Measurements from ENCODE around the gene PXN. TPM values are rescaled to one million over a fixed set of nuclear protein-coding genes. Genes with fewer than 3 reads are reported as not detected.
"Not testable (repeated sequence)": the region's sequence is repeated elsewhere in the genome, so short reads cannot be mapped to it uniquely, and the experiment has no call there.

The PXN gene
- total RNA-seq, 1 donor from 2014 or later = 98.8 TPM

DNA sequence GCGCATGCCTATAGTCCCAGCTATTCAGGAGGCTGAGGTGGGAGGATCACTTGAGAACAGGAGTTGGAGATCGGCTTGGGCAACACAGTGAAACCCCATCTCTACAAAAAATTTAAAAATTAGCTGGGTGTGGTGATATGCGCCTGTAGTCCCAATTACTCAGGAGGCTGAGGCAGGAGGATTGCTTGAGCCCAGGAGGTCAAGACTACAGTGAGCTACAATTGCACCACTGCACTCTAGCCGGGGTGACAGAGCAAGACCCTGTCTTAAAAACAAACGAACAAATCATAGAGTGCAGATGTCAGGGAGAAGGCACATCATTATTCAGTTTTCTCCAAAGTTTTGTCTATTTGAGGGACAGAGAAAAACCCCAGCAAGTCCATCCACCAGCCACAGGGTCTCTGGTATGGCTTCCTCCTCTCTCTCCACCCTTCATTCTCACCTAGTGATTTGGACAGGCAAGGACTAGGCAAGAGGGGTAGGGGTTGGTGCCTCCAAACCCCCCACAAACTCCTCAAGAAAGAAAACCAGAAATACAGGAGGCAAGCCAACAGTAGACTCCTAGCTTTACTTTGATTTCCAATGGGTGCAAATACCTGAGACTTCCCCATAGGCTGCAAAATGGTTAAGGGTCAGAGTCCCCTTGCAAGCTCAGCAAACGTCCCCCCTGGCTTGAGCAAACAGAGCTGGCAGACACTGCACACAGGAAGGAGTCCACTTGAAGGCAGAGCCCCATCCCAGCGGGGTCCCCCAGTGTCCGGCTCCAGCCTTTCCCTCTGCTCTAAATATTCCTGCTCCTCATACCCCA is 38.1 kb downstream of the PXN start:
- DNase-seq (ENCODE audit: low read depth) = no peak

DNA sequence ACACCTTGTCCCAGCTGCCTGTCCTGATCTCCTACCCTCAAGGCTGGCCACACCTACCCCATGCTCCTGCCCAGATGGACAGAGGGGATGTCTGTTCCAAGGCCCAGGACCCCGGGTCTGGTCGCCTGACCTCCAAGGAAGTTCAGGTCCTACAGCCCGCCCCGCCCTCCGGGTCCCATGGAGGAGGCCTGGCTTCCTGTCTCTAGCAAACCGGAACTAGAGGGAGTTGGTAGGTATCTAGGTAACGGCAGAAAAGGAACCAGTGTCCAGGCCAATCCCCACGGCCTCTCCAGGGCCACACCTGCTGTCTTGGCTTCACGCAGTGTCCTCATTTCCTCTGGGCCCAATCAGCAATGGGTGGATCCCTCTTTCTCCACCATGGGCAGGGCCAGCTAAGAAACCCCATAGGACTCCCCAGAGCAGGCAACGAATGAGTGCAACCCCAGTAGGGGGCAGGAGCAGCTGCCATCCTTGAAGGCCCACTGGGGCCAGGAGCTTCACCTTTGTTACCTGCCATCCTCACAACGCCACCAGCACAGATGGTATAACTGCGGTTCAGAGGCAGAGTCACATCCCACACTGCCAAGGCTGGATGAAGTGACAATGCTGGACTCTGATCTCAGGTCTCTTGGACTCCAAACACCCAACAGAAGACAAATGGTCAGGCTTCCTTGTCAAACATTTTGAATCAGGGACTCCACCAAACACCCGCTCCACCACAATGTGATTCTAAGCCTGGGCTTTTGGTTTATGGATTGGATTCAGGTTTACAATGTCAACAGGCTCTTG is 39.5 kb downstream of the PXN start:
- DNase-seq (ENCODE audit: low read depth) = no peak

DNA sequence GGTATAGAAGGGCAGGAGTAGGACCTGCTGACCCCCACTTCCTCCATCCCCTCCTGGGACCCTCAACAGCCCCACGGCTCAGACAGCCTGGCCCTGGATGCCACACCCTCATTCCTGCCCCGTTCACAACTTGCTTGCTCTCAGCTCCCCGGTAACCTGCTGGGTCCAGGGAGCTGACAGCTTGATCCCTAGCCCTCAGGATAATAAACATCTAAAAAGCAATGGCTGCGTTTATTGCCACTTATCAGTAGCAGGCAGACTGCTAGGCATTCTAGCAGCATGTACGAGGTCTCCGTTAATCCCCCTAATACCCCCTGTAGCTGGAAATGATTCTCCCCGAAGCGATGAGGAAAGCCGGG is 40.4 kb downstream of the PXN start:
- DNase-seq (ENCODE audit: low read depth) = no peak

DNA sequence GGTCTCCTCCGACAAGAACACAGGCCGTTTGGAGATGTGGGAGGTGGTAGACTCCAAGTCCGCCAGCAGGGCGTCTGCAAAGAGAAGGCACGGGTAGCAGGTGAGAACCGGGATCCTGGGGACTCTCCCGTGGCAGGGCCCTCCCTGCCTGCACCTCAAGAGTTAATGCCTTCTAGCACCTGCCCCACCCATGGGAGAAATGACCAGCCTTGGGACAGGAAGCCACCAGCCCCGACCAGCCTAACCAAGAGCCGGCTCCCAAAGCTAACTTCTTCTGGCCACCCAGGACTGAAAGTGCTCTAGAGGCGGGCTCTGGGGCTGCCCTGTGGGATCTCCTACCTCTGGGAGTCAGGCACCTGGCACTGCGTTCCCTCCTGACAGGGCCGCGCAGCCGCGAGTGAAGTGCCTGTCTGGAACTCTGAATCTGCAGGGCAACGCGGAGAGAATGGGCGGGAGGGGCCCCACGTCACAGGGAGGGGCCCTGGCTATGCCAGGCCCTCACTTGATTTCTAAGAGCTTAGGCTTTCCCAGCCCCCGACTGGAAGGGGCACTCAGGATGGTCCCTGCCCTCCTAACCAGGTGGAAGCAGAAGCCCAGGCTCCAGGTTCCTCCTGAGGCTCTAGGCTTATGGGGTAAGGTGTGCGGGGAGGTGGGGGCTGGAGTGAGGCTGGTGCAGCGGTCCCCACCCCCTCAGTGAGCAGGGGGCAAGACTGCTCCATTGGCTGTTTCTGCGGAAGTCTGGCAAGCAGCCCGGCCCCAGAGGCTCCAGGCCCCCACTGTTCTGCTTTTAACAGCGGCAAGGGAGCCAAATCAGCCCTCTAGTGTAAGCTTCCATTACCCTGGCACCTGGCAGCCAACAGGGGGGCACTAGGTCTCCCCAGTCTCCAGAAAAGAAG is 41.0 kb downstream of the PXN start:
- no peak for DNase-seq (ENCODE audit: low read depth)

DNA sequence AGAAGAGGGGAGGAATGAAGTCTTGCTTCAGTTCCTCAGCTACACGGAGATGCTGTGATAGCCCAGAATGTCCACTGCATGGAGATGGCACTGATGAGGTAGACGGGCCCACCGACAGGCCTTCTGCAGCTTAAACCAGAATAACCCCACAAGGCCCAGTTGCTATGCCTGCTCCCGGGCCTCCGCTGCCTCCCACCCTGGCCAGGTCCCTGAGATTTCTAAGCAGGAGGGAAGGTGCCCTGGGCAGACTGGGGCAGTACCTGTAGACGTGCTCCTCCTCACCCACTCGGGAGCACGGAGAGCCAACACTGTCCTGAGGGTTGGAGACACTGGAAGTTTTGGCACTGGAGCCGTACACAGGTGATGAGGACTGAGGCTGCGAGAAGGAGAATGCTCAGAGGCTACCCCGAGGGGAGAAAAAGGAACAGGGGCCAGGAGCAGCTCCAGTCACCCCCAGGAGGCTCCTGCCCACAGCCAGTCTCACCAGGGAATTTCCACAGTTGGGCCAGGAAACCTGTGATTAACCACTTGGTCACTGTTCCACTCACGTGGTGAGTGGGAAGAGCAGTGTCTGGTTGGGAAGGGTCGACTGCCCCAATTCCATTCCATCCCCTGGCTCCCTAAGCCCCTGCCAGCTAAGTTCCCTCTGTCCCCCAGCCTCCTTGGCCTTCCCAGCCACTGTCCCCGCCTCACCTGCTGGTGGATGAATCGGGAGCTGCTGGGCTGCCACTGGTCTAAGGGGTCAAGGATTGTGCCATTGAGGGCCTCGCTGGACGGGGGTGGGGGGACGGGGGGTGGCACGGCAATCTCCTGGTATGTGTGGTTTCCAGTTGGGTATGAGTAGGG is 41.8 kb downstream of the PXN start:
- DNase-seq (ENCODE audit: low read depth) = no peak

DNA sequence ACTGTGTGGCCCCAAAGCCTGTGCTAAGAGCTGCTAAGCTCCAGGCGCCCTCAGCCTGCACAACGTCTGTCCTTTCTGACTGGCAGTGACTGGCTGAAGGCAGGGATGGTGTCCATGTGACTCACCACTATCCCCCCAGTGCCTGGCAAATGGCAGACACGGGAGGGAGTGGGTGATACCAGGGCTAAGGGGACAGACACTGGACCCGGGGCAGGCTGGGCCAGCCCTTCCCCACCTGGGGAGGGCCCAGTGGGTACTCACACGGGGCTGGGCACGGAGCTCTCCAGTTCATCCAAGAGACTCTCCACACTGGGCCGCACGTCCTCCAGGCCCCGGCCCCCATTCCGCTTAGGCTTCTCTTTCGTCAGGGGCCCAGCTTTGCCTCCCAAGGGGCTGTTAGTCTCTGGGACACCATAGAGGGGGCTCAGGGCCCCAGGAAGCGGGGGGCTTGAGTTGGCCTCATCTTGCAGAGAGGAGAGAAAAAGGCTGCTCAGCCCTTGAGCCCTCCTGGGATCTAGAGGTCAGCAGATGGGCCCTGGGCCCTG is 43.2 kb downstream of the PXN start:
- DNase-seq (ENCODE audit: low read depth) = no peak

DNA sequence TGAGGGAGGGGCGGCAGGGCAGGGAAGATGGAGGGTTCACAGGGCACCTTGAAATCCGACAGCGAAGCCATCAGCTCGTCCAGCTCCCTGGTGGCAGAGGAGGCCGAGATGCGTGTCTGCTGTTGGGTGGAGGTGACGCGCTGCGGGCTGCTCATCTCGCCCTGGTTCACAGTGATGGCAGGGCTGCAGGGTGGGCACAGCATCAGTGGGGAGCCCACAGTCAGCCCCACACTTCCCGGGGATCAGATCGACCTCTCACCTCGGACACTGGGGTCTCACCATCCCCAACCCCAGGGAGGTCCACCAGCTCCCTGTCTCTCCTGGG is 44.0 kb downstream of the PXN start:
- no peak for DNase-seq (ENCODE audit: low read depth)

DNA sequence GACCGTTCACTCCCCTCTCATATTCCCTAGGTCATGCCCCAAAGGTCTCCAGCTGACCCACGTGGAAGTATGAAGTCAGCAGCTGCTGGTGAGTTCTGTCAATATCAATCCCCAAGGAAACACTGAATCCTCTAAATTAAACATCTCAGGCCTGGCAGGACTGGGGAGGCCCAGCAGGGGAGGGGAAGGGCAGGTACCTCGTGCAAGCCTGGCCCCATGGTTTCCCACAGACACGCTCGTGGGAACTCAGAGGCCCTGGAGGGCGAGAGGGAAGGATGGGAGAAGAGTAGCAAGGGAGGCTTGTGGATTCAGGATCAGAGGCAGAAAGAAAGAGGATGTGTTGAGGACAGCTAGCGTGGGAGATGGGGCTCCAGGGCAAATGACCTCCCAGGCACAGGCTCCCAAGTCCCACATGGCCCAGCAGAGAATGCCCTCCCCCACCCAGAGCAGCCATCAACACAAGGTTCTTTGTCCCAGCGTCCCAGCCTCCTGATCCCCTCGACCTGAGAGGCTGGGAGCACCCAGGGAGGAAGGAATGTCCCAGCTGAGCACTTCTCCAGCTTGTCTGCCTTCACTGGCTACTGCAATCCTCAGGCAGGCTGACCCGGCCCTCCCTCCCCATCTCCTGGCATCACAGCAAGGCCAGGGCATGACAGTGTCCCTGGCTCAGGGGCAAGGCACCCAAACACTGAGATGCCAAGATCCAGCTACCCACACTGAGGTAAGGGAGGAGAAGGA is 44.5 kb downstream of the PXN start:
- DNase-seq (ENCODE audit: low read depth) = no peak

DNA sequence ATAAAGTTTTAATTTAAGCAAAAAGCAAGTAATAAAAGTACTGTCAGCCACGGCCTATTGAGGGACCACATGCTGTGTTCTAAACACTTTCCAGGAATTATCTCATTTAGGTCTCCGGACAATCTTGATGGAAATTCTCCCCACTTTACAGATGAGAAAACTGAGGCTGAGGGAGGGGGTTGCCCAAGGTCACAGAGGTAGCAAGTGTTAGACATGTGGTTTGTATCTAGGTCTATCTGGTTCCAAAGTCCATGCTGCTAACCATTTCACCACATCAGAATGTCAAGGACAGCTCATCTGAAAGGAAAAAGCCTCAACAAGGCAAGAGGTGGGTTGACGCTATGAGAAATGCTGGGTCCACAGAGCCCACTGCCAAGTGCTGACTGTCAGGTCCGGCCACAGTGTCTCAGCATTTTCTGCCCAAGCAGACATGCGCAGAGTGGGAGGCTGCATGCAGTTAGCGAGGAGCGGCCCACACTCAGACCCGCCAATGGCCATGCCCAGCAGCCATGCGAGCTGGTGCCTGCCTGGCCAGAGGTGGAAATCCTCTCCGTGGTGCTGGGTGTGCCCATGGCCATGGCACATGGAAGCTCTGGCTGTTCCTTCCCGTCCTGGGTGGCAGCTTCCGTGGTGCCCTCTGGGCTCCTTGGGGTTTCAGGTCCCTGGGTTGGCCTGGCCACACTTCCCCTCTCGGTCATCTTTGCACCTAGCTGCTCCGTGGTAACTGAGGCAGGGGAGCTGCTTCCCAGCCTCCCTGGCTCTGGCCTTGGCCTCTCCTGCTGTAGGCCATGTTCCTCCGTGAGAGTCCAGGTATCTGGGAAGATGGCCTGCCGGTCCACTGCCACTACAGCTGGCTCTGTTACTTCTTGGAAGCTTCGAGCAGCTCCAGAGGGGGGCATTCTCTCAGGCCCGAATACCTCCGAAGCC is 46.6 kb downstream of the PXN start:
- DNase-seq (ENCODE audit: low read depth) = no peak

DNA sequence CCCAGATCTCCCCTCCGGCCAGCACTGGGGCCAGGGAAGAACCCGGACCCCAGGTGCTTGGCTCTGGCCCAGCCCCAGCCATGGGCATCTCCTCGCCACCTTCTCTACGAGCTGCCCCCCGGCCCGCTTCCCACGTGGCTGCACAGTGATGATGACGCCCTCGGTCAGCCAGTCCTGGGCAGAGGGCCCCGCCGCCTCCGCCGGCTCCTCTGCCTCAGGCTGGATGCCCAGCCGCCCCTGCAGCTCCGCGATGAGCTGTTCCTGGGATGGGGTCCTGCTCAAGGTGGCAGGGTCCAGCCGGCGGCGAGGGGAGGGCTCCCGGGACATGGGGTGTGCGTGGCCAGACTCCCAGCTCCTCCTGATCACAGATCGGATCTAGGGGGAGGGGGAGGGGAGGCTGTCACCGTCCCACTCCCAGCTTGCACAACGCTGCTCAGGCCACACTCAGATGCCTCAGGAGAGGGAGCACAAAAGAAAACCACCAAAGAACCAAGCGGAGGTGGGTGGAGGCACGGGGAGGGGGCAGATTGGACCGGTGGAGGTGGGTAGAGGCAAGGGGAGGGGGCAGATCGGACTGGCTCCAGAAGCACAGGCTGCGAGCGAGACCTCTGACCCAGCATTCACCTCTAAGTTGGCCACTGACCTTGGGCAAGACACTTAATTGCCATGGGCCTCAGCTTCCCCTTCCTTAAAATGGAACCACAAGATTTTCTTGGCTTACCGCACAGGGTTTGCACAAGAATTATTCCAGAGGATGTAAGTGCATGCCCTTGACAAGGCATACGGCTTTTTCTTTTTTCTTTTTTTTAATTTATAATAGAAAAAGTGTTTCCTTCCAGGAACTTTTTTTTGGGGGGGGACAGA is 48.6 kb downstream of the PXN start:
- DNase-seq (ENCODE audit: low read depth) = no peak

DNA sequence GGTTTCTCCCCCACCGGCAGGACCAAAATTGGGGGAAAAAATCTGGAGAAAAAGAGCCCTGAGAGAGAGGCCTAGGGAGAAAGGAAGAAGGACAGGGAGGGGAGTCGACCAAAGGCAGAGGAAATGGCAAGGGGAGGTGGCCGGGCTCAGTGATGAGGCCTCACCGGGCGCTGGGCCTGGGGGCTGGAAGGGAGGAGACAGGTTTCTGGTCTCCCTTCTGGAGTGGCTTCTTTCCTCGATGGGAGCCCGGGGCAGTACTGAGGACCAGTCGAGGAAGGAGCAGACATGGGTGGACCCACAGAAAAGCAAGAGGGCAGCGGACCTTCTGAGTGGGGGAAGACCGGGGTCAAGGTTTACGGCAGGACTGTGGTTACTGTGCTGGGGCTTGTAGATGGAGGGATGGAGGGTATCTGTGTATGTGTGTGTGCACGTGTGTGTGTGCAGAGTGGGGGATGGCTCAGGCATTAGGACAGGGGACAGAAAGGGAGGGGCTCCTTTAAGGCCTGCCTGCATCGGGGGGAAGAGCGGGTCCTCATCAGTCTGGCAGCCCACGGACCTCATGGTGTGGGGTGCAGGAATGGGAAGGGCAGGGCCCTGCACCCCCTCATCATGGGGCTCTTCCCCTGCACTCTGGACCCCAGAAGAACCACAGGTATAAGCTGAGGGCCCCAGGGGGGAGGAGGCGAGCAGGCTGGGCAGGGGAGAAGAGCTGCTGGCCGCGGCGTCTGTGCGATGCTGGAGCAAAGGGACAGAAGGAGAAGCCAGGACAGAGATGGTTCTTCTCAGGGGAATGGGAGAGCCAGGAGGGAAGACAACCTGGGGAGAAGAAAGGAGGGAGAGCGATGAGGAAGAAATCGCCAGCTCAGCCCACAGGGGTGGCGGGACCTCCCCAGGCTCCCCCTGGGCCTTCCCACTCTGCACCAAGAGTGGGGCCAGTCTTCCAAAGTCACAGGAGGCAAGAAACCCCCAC is 49.5 kb downstream of the PXN start:
- DNase-seq (ENCODE audit: low read depth) = no peak

DNA sequence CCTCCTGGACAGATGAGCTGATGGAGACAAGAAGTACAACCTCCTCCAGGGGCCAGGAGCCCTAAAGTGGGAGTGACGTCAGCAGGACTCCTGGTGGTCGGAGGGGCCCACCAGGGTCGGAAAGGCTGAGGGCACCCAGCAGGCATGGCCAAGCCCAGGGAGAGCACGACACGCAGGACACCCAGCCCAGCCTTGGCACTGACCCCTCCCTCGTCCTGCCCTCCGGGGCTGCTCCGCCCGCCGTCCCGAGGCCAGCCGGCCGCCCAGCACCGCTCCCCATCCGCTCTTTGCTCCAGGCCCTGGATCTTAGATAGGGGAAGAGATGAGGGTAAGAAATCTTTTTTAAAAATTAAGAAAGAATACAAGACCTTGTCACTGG is 50.2 kb downstream of the PXN start:
- no peak for DNase-seq (ENCODE audit: low read depth)

DNA sequence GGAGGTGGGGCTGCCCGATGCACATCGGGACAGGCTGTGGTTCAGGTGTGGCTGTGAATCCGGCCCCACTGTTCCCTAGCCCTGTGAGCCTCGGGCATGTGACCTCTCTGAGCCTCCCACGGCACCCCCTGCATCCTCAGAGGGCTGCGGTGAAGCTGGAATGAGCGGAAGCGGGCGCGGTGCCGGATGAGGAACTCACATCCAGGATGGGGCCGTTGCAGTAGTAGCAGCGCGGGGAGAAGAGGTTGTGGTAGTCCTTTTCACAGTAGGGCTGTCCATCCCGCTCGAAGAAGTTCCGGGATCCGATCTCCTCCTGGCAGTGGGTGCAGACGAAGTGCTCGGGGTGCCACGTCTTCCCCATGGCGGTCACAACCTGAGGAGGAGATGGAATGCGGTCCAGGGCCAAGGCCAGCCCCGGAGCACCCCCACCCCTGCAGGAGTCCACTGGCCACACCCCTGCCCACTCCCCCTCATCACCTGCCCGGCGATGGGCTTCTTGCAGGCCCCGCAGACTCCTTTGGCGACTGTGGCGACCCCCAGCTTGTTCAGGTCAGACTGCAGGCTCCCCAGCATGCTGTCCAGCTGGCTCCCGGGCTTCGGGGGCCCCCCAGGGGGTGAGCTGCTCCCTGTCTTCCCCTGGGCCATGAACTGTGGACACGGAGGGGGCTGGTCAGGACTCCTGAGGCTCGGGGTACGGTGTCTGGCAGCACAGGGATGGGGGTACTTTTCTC is 50.7 kb downstream of the PXN start:
- no peak for DNase-seq (ENCODE audit: low read depth)

DNA sequence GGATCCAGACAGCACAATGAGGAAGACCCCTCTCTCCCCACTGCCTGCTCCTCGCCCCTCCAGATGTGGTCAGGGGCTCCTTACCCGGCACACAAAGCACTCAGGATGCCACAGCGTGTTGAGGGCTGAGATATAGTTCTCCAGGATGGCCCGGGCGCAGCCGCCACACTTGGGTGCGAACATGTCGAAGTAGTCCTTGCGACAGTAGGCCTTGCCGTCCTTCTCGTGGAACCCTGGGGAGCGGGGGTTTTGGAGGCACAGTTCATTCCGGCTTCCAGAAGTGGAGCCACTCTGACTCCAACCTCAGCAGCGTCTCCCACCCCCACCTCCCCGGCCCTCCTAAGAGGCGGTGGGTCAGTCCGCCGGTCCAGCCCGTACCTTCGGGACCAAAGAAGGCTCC is 51.8 kb downstream of the PXN start:
- no peak for DNase-seq (ENCODE audit: low read depth)

DNA sequence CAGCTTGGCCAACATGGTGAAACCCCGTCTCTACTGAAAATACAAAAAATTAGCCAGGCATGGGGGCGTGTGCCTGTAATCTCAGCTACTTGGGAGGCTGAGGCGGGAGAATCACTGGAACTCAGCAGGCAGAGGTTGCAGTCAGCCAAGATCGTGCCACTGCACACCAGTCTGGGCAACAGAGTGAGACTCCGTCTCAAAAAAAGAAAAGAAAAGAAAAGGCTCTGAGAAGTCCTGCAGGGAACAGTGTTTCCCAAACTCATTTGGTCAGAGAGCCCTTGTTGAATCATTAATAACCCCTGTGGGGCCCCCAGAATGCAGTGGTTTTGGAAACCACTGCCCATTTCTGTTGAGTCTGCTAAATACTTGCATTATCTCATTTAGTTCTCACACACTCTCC is 52.3 kb downstream of the PXN start:
- not testable (repeated sequence) for DNase-seq (ENCODE audit: low read depth)

DNA sequence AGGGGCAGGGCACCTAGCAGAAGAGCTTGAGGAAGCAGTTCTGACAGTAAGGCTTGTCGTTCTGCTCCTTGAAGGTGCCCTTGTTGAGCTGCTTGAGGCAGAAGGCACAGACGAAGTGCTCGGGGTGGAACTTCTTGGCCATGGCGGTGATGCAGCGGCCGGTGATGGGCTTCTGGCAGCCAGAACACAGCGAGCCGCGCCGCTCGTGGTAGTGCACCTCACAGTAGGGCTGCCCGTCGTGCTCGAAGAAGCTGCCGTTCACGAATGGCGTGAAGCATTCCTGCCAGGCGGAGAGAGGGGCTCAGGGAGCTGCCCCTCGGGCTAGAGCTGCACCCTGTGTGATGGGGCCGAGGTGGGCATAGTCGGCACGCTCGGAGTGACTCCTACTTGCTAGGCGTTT is 53.2 kb downstream of the PXN start:
- no peak for DNase-seq (ENCODE audit: low read depth)
